HFFc6 (cell line): ENCODE results near the gene CYP2D6. TPM values are rescaled to one million over a fixed set of nuclear protein-coding genes. Genes with fewer than 3 reads are reported as not detected.

Experiments
- DNase-seq: peaks from one replicate; pipeline ENCODE4 v3.0.0-alpha.2; 2018
- H3K27ac Mint-ChIP-seq: 2 replicates; pipeline ENCODE4 v1.8.0; 2020; ENCODE audit warnings: mild to moderate bottlenecking, mixed read lengths
- H3K27me3 Mint-ChIP-seq: 2 replicates; pipeline ENCODE4 v1.8.0; 2021; ENCODE audit warnings: mild to moderate bottlenecking, moderate library complexity, mixed read lengths; ENCODE audit not compliant: insufficient read depth
- H3K36me3 Mint-ChIP-seq: 2 replicates; pipeline ENCODE4 v1.8.0; 2021; ENCODE audit warnings: low read depth, mixed read lengths
- H3K4me1 Mint-ChIP-seq: 2 replicates; pipeline ENCODE4 v1.8.0; 2020; ENCODE audit warnings: low read depth, mixed read lengths
- H3K4me3 Mint-ChIP-seq: 2 replicates; pipeline ENCODE4 v1.8.0; 2020; ENCODE audit warnings: mild to moderate bottlenecking, moderate library complexity, mixed read lengths
- H3K9me3 Mint-ChIP-seq: 2 replicates; pipeline ENCODE4 v1.8.0; 2020; ENCODE audit warnings: mild to moderate bottlenecking, mixed read lengths
- total RNA-seq, 6 experiments: library from RNA; stranded (reverse); fragmentation: NEBNext Ultra II Directional; extraction: Animal tissue kit (Norgen Biotek cat#: 25700); gene quantifications; 2 replicates in 1 of 6; 3 replicates in 5 of 6; pipeline ENCODE4 v1.2.3, GENCODE V29; 2021
- TF ChIP-seq, protein P1 (sequence below): fragments of 200-600 bp; sonication (generic); IDR thresholded peaks from 2 replicates; pipeline ENCODE4 v1.5.0; 2021; ENCODE audit warnings: antibody characterized with exemption, mild to moderate bottlenecking

CYP2D6 gene
- total RNA-seq, 6 experiments from 2014 or later: 0.13 to 0.35 (median 0.17) TPM; not detected in 1

DNA sequence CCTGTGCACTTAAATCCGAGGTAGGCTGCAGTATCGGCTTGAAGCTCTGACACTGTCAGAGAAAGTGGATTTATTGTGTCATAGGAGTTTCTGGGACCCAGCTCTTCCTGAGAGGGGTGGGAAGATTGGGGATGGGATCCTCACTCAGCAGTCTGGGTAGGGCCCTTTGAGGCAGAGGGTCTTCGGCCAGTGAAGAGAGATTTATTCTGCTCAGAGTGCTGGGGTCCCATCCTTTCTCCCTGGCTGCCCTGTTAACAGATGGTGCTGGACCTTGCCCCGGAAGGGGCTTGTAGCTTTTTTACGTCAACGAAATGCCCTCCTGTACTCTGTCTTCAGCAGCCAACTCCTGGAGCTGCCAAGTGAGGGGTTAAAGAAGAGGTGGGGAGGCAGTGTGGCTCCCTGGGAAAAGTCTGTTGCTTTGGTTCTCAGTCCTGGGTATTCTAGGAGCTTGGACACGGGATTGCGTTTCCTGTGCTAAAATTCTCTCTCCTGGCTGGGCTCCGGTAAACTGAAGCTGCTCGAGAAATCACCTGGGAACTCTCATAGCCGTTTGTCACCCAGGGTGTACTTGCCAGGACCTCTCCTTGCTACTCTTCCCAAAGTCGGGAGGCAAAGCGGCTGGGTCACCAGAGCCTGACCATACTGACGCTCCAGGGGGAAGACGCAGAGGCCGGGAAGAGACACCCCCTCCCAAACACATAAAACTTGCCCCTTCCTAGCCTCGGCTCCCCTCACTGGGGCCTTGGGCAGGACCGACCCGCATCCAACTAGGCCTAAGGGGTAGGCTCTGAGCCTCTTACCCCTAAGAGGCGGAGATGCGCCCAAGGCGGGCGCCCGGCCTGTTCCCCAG is 51.9 kb downstream of the CYP2D6 start:
- no peaks in the 10 kb centered on the region for H3K9me3 Mint-ChIP-seq
- no peak for DNase-seq
- peak overlapping the region; percentile 98 for H3K4me3 Mint-ChIP-seq
- H3K36me3 Mint-ChIP-seq: peaks cover 20% of the 10 kb centered on the region
- H3K27me3 Mint-ChIP-seq: peaks cover 8% of the 10 kb centered on the region
- peak overlapping the region; percentile 94 for H3K27ac Mint-ChIP-seq
- H3K4me1 Mint-ChIP-seq: peaks cover 40% of the 10 kb centered on the region
- TF ChIP-seq, protein P1, sequence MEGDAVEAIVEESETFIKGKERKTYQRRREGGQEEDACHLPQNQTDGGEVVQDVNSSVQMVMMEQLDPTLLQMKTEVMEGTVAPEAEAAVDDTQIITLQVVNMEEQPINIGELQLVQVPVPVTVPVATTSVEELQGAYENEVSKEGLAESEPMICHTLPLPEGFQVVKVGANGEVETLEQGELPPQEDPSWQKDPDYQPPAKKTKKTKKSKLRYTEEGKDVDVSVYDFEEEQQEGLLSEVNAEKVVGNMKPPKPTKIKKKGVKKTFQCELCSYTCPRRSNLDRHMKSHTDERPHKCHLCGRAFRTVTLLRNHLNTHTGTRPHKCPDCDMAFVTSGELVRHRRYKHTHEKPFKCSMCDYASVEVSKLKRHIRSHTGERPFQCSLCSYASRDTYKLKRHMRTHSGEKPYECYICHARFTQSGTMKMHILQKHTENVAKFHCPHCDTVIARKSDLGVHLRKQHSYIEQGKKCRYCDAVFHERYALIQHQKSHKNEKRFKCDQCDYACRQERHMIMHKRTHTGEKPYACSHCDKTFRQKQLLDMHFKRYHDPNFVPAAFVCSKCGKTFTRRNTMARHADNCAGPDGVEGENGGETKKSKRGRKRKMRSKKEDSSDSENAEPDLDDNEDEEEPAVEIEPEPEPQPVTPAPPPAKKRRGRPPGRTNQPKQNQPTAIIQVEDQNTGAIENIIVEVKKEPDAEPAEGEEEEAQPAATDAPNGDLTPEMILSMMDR: no peak

DNA sequence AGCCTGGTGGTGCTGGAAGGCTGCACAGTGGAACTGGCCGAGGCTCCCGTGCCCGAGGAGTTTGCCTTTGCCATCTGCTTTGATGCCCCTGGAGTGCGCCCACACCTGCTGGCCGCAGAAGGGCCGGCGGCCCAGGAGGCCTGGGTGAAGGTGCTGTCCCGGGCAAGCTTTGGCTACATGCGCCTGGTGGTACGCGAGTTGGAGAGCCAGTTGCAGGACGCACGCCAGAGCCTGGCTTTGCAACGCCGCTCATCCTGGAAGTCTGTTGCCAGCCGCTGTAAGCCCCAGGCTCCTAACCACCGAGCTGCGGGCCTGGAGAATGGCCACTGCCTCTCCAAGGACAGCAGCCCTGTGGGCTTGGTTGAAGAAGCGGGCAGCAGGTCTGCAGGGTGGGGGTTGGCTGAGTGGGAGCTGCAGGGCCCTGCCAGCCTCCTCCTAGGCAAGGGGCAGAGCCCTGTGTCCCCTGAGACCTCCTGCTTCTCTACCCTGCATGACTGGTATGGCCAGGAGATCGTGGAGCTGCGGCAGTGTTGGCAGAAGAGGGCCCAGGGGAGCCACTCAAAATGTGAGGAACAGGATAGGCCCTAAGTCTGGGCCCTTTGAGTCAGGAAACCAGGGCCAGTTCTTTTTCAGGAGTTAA is 53.0 kb downstream of the CYP2D6 start:
- peak overlapping the region; percentile 94; the same call in 1 of the 2 replicates for H3K27ac Mint-ChIP-seq
- no peak overlapping the region for H3K4me3 Mint-ChIP-seq
- H3K36me3 Mint-ChIP-seq: peaks cover 18% of the 10 kb centered on the region
- peaks cover 8% of the 10 kb centered on the region for H3K27me3 Mint-ChIP-seq
- TF ChIP-seq, protein P1: no peak
- peaks cover 48% of the 10 kb centered on the region for H3K4me1 Mint-ChIP-seq
- H3K9me3 Mint-ChIP-seq: no peaks in the 10 kb centered on the region
- no peak for DNase-seq

DNA sequence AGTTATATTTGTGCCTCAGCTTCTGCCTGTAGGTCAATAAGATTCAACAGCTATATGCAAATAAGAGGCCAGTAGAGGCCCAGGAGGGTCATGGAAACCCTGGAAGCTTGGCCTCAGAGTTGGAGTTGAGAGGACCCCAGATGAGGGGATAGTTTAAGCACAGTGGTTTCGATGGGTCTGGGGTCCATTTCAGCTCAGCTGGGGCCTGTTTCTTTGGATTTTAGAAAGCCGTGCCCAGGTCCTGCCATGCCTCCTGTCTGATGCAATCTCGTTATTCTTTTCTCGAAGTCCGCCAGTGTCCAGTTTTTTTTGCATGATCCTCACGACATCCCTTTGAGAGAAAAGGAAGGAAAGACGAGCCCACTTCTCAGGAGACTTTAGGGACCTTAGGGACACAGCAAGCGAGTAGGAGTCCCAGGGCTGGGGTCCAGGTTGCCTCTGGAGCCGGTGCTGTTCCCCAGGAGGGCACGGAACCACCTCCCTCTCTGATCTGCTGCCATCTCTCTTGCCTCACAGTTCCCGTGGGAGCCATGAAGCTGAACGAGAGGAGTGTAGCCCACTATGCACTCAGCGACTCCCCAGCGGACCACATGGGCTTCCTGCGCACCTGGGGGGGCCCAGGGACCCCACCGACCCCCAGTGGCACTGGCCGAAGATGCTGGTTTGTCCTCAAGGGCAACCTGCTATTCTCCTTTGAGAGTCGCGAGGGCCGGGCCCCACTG is 53.7 kb downstream of the CYP2D6 start:
- Mint-ChIP-seq H3K27ac (no peak overlapping the region), H3K4me1 (peaks cover 44% of the 10 kb centered on the region), H3K36me3 (peaks cover 14% of the 10 kb centered on the region), H3K4me3 (no peak overlapping the region), H3K27me3 (peaks cover 8% of the 10 kb centered on the region), H3K9me3 (no peaks in the 10 kb centered on the region)
- TF ChIP-seq, protein P1: no peak
- no peak for DNase-seq

Other genes starting within 250 kb of the CYP2D6 start
- gene SHISA8, start 215.7 kb downstream of the CYP2D6 start, total RNA-seq: not detected
- gene TNFRSF13C, start 204.0 kb downstream of the CYP2D6 start, total RNA-seq: under 1 TPM; 0.05 to 0.32 (median 0.25) TPM
- 10 to 100 TPM; 15.6 to 29.4 (median 26.3) TPM for gene CENPM, start 183.7 kb downstream of the CYP2D6 start, total RNA-seq
- under 1 TPM in 2 of 6 experiments, not detected in 4; 0.05 to 0.17 TPM for gene SEPTIN3, start 161.4 kb downstream of the CYP2D6 start, total RNA-seq
- not detected for gene WBP2NL, start 132.0 kb downstream of the CYP2D6 start, total RNA-seq
- gene NAGA, start 60.0 kb downstream of the CYP2D6 start, total RNA-seq: 10 to 100 TPM; 19.5 to 24.4 (median 21.7) TPM
- gene PHETA2, start 56.6 kb downstream of the CYP2D6 start, total RNA-seq: 10 to 100 TPM in 2 of 6 experiments, 1 to 10 TPM in 4; 7.4 to 12.5 (median 7.6) TPM
- 10 to 100 TPM; 46.8 to 55.4 (median 51.7) TPM for gene SMDT1, start 51.1 kb downstream of the CYP2D6 start, total RNA-seq
- gene NDUFA6, start 40.0 kb downstream of the CYP2D6 start, total RNA-seq: 10 to 100 TPM; 69.6 to 90.2 (median 81.9) TPM
- 10 to 100 TPM; 26.7 to 33.4 (median 30.1) TPM for gene TCF20, start 139.8 kb upstream of the CYP2D6 start, total RNA-seq